WERI-Rb-1 (cell line): ENCODE data around the gene AGAP1.

ENCODE experiments used
- DNase-seq: peaks from one replicate; pipeline ENCODE4 v3.0.0-alpha.2; 2020
- H3K27ac ChIP-seq: fragments of 250-450 bp; sonication (Bioruptor Pico); 2 replicates; pipeline ENCODE4 v1.5.1; 2020; ENCODE audit warnings: mild to moderate bottlenecking, moderate library complexity
- H3K27me3 ChIP-seq: fragments of 250-450 bp; sonication (Bioruptor Pico); 2 replicates; pipeline ENCODE4 v1.5.1; 2021; ENCODE audit warnings: mild to moderate bottlenecking, low read depth, moderate library complexity; ENCODE audit not compliant: insufficient read depth, severe bottlenecking
- H3K36me3 ChIP-seq: fragments of 250-450 bp; sonication (Bioruptor Pico); 2 replicates; pipeline ENCODE4 v1.5.1; 2020; ENCODE audit warnings: mild to moderate bottlenecking, moderate library complexity
- H3K4me3 ChIP-seq: 2 replicates; pipeline ENCODE4 v1.5.1; 2011; ENCODE audit warnings: low read depth, mild to moderate bottlenecking, control low read depth, low read length
- H3K9me3 ChIP-seq: fragments of 250-450 bp; sonication (Bioruptor Pico); 2 replicates; pipeline ENCODE4 v1.5.1; 2021; ENCODE audit warnings: mild to moderate bottlenecking, moderate library complexity; ENCODE audit not compliant: severe bottlenecking
- TF ChIP-seq, protein P1 (sequence below): IDR thresholded peaks from 2 replicates; pipeline ENCODE4 v1.5.1; 2011; ENCODE audit warnings: low read depth, mild to moderate bottlenecking, control low read depth, inconsistent platforms, low read length

AGAP1 gene

GRCh38 chr2:235848946-235849345 lies 355.1 kb downstream of the AGAP1 start:
- TF ChIP-seq, protein P1, sequence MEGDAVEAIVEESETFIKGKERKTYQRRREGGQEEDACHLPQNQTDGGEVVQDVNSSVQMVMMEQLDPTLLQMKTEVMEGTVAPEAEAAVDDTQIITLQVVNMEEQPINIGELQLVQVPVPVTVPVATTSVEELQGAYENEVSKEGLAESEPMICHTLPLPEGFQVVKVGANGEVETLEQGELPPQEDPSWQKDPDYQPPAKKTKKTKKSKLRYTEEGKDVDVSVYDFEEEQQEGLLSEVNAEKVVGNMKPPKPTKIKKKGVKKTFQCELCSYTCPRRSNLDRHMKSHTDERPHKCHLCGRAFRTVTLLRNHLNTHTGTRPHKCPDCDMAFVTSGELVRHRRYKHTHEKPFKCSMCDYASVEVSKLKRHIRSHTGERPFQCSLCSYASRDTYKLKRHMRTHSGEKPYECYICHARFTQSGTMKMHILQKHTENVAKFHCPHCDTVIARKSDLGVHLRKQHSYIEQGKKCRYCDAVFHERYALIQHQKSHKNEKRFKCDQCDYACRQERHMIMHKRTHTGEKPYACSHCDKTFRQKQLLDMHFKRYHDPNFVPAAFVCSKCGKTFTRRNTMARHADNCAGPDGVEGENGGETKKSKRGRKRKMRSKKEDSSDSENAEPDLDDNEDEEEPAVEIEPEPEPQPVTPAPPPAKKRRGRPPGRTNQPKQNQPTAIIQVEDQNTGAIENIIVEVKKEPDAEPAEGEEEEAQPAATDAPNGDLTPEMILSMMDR: no peak
- no peaks in the 10 kb centered on the region for H3K9me3 ChIP-seq
- H3K4me3 ChIP-seq: no peak overlapping the region
- no peak for DNase-seq
- peaks cover 18% of the 10 kb centered on the region for H3K36me3 ChIP-seq
- no peaks in the 10 kb centered on the region for H3K27me3 ChIP-seq
- H3K27ac ChIP-seq: no peak overlapping the region

DNA sequence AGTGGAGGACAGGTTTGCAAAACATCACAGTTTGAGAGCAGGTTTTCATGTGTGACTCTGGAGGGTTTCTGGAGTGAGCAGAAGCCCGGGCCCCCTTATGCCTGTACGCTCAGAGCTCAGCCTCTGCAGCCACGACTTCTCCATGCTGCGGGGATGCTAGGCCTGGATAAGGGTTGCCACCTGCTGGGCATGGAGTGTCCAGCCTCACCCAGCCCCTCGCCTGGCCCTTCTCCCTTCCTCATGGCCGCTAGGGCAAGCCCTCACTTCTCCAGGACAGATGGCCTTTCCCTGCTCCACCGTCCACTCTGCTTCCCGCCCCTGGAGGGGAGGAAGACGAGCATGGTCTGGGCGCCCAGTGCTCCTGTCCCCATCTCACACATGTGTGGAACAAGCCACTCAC lies 355.6 kb downstream of the AGAP1 start:
- DNase-seq: no peak
- TF ChIP-seq, protein P1: peak; percentile 56
- Histone ChIP-seq H3K9me3 (no peaks in the 10 kb centered on the region), H3K27ac (no peak overlapping the region), H3K27me3 (no peaks in the 10 kb centered on the region), H3K4me3 (no peak overlapping the region), H3K36me3 (peaks cover 18% of the 10 kb centered on the region)

GRCh38 chr2:235850289-235850688 lies 356.4 kb downstream of the AGAP1 start:
- H3K27ac ChIP-seq: no peak overlapping the region
- TF ChIP-seq, protein P1: no peak
- H3K4me3 ChIP-seq: no peak overlapping the region
- H3K9me3 ChIP-seq: no peaks in the 10 kb centered on the region
- DNase-seq: no peak
- no peaks in the 10 kb centered on the region for H3K27me3 ChIP-seq
- H3K36me3 ChIP-seq: peaks cover 15% of the 10 kb centered on the region

- DNase-seq: no peak
- no peak overlapping the region for H3K4me3 ChIP-seq
- H3K9me3 ChIP-seq: no peaks in the 10 kb centered on the region
- TF ChIP-seq, protein P1: no peak
- no peaks in the 10 kb centered on the region for H3K27me3 ChIP-seq
- H3K36me3 ChIP-seq: peaks cover 15% of the 10 kb centered on the region
- H3K27ac ChIP-seq: no peak overlapping the region
Measured at GRCh38 chr2:235850771-235851551, 357.1 kb downstream of the AGAP1 start.

DNA sequence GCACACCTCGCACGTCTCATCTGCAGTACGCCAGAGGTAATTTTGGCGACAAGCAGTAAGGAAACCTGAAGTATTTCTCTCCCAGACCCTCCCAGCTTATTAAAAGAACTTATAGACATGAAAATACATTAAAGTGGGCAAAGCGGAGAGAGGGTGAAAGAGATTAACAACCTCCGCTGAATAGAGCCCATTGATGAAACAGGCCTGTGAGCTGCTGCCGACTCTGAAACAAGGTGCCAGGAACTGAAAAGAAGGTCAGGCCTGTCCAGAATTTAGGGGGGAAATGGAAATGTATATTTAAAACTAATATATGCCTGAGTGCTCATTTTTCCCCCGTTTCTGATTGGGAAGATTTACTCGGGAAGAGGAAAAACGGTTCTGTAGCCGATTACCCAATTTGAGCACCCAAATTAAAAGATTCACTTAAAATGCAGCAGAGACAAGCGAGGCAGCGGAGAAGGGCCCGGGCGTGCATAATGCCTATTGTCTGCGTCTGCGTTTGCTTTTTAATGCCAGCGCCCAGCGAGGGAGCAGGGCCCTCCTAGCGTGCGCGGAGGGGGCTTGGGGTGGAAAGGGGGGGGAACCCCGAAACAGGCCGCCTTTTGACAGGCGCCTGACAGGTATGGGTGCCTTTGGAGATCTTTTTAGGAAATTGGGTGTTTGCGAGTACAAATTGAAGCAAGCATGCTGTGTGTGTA lies 358.1 kb downstream of the AGAP1 start:
- H3K36me3 ChIP-seq: peaks cover 16% of the 10 kb centered on the region
- no peak for DNase-seq
- no peak overlapping the region for H3K4me3 ChIP-seq
- TF ChIP-seq, protein P1: no peak
- no peak overlapping the region for H3K27ac ChIP-seq
- no peaks in the 10 kb centered on the region for H3K9me3 ChIP-seq
- no peaks in the 10 kb centered on the region for H3K27me3 ChIP-seq
